RWPE2 (cell line): ENCODE measurements around the gene POLR1E.

Source experiments
- ATAC-seq: fragments of 200-7000 bp; cut with Tn5 transposase; 3 replicates; pipeline ENCODE4 v1.9.1; 2021; ENCODE audit warnings: low read depth
- DNase-seq: peaks from one replicate; pipeline ENCODE4 v3.0.0-alpha.2; 2020; ENCODE audit warnings: low spot score
- H3K27ac ChIP-seq: fragments of 450-650 bp; 2 replicates; pipeline ENCODE4 v1.5.1; 2017; ENCODE audit warnings: mild to moderate bottlenecking; ENCODE audit not compliant: poor library complexity, severe bottlenecking
- H3K27me3 ChIP-seq: fragments of 250-450 bp; sonication (Bioruptor Pico); 2 replicates; pipeline ENCODE4 v1.5.1; 2021; ENCODE audit warnings: mild to moderate bottlenecking, moderate library complexity; ENCODE audit not compliant: insufficient read depth, poor library complexity, severe bottlenecking
- H3K36me3 ChIP-seq: fragments of 250-450 bp; sonication (Bioruptor Pico); 2 replicates; pipeline ENCODE4 v1.5.1; 2020; ENCODE audit warnings: low read depth, mild to moderate bottlenecking, moderate library complexity
- H3K4me1 ChIP-seq: fragments of 250-450 bp; sonication (Bioruptor Pico); 2 replicates; pipeline ENCODE4 v1.5.1; 2021; ENCODE audit warnings: mild to moderate bottlenecking, moderate library complexity; ENCODE audit not compliant: insufficient read depth, poor library complexity, severe bottlenecking
- H3K4me3 ChIP-seq: fragments of 250-450 bp; sonication (Bioruptor Pico); 2 replicates; pipeline ENCODE4 v1.5.1; 2021; ENCODE audit warnings: mild to moderate bottlenecking, moderate library complexity; ENCODE audit not compliant: severe bottlenecking
- H3K9me3 ChIP-seq: fragments of 250-450 bp; sonication (Bioruptor Pico); 2 replicates; pipeline ENCODE4 v1.5.1; 2021; ENCODE audit warnings: mild to moderate bottlenecking, moderate library complexity; ENCODE audit not compliant: severe bottlenecking
- TF ChIP-seq, protein P1 (sequence below): fragments of 450-650 bp; IDR thresholded peaks from one replicate; pipeline ENCODE4 v1.5.1; 2017; ENCODE audit warnings: mild to moderate bottlenecking, moderate library complexity; ENCODE audit not compliant: poor library complexity, severe bottlenecking

The POLR1E gene

DNA sequence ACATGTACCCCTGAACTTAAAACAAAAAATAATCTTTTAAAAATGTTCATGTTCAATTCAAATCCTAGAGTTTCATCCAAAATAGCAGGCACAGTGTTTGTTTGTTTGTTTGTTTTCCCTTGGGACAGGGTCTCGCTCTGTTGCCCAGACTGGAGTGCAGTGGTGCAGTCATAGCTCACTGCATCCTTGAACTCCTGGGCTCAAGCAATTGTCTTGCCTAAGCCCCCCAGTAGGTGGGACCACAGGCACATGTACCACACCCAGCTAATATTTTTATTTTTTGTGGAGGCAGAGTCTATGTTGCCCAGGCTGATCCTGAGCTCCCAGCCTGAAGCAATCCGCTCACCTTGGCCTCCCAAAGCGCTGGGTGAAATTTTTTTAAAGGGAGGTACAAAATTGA lies 5.0 kb upstream of the POLR1E start:
- no peaks in the 10 kb centered on the region for H3K9me3 ChIP-seq
- no peak for DNase-seq
- peaks cover 5% of the 10 kb centered on the region for H3K4me1 ChIP-seq
- H3K36me3 ChIP-seq: no peaks in the 10 kb centered on the region
- no peaks in the 10 kb centered on the region for H3K27me3 ChIP-seq
- no peak overlapping the region for H3K27ac ChIP-seq
- no peak for ATAC-seq
- H3K4me3 ChIP-seq: no peak overlapping the region
- TF ChIP-seq, protein P1, sequence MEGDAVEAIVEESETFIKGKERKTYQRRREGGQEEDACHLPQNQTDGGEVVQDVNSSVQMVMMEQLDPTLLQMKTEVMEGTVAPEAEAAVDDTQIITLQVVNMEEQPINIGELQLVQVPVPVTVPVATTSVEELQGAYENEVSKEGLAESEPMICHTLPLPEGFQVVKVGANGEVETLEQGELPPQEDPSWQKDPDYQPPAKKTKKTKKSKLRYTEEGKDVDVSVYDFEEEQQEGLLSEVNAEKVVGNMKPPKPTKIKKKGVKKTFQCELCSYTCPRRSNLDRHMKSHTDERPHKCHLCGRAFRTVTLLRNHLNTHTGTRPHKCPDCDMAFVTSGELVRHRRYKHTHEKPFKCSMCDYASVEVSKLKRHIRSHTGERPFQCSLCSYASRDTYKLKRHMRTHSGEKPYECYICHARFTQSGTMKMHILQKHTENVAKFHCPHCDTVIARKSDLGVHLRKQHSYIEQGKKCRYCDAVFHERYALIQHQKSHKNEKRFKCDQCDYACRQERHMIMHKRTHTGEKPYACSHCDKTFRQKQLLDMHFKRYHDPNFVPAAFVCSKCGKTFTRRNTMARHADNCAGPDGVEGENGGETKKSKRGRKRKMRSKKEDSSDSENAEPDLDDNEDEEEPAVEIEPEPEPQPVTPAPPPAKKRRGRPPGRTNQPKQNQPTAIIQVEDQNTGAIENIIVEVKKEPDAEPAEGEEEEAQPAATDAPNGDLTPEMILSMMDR: no peak

DNA sequence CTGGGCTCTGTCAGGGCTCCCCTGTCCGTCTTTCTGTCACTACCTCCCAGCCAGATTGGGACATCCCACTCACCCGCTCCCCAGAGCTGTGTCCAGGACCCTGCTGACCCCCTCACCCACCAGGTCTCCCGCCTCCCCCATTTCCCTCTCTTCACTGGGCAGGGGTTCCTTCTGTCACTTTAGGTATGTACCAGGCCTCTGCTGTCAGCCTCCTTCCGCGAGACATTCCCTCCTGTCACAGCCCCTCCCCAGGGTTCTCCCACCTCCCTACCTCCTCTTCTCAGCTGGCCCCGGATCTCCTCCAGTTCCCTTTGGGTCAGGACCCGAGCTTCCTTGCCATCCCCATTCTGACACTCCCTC lies 488 bp downstream of the POLR1E start:
- ATAC-seq (no peak), DNase-seq (no peak)
- TF ChIP-seq, protein P1: no peak
- Histone ChIP-seq H3K4me3 (peak overlapping the region; percentile 58), H3K4me1 (no peaks in the 10 kb centered on the region), H3K27me3 (no peaks in the 10 kb centered on the region), H3K27ac (peak overlapping the region; percentile 56), H3K9me3 (no peaks in the 10 kb centered on the region), H3K36me3 (peaks cover 36% of the 10 kb centered on the region)

DNA sequence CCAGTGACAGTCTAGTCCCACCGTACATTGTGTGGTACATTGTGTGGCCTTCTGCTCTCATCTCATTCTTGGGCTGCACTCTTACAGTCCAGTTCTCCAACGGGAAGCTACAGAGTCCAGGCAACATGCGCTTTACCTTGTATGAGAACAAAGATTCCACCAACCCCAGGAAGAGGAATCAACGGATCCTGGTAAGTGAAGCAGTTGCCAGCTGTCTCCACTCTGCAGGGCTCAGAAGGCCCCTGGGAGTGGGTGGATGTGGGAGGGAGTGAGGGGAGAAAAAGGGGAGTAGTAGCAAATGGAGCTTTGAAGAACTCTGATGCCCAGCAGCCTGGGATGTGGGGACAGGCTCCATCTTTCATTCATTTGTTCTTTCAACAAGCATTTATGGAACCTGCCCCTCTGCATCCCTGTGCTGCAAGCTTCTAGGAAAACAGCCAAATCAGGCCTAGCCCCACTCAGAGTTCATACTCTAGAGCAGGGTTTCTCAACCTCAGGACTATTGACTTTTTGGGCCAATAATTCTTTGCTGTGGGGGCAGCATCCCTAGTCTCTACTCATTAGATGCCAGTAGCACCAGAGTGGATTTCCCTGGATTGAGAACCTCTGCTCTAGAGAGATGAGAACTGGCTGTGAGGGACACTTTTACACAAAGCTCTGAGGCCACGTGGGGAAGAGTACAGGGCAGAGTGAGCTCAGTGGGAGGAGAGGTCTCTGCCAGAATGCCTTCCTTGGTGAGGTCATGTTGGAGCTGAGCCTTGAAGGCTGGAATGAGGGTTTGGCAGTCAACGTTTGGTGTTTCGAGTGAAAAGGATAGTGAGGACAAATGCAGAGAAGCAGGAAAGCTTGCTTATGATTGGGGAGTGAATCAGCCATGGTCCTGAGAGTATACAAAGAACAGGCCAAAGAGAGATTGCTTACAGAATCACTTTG lies 1.1 kb downstream of the POLR1E start:
- no peaks in the 10 kb centered on the region for H3K9me3 ChIP-seq
- H3K4me3 ChIP-seq: peak overlapping the region; percentile 58
- no peaks in the 10 kb centered on the region for H3K4me1 ChIP-seq
- peaks cover 42% of the 10 kb centered on the region for H3K36me3 ChIP-seq
- peak overlapping the region; percentile 56 for H3K27ac ChIP-seq
- no peaks in the 10 kb centered on the region for H3K27me3 ChIP-seq
- no peak for DNase-seq
- ATAC-seq: peak; percentile 24; the same call in 1 of the 3 replicates
- TF ChIP-seq, protein P1: no peak

DNA sequence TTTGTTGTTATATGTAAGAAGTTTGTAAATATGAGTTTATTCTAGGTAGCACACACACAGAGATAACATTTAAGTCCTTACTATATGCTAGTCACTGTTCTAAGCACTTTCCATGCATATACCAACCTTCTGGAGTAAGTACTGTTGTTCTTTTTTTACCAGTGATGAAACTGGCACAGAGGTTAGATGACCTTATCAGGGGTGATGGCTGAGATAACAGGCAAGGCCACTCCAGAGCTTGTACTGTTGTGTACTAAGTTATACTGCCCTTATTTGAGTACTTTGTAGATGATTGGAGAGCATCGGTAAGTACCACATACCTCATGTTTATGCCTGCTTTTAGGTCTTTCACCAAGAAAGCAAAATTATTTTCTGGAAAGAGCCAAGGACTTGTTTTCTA lies 6.2 kb downstream of the POLR1E start:
- Histone ChIP-seq H3K4me1 (no peaks in the 10 kb centered on the region), H3K4me3 (no peak overlapping the region), H3K27ac (no peak overlapping the region), H3K36me3 (peaks cover 90% of the 10 kb centered on the region), H3K9me3 (no peaks in the 10 kb centered on the region), H3K27me3 (no peaks in the 10 kb centered on the region)
- DNase-seq (no peak), ATAC-seq (no peak)
- TF ChIP-seq, protein P1: no peak

GRCh38 chr9:37495571-37495970 lies 9.8 kb downstream of the POLR1E start:
- no peaks in the 10 kb centered on the region for H3K4me1 ChIP-seq

More at GRCh38 chr9:37495571-37495970, 9.8 kb downstream of the POLR1E start:
- no peak for DNase-seq
- Histone ChIP-seq H3K36me3 (peaks cover 93% of the 10 kb centered on the region), H3K27me3 (no peaks in the 10 kb centered on the region), H3K27ac (no peak overlapping the region), H3K4me3 (no peak overlapping the region), H3K9me3 (no peaks in the 10 kb centered on the region)
- no peak for ATAC-seq
- TF ChIP-seq, protein P1: no peak
